ENCODE results near the gene NDFIP1. TPM values are rescaled to one million over a fixed set of nuclear protein-coding genes. Genes with fewer than 3 reads are reported as not detected.

Gene NDFIP1
- total RNA-seq, 4 donors from 2014 or later: 60.4 to 73.6 (median 64.6) TPM

DNA sequence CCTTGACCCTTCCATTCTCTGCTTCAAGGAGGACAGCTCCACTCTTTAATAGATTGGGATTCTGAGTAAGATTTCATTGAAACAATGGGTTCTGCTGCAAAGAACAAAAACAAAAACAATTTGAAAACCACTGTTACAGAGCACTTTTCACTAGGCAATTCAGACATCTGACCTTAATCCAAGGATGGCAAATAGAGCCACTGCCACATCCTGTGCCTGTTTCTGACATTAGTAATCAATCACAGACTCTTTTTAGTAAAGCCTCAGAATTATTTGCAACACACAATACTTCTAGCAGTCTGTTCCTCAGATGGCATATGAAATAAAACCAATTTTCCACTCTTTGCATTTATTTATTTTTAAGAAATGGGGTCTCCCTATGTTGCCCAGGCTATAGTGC lies 37.8 kb upstream of the NDFIP1 start:
- TF ChIP-seq, protein P1, sequence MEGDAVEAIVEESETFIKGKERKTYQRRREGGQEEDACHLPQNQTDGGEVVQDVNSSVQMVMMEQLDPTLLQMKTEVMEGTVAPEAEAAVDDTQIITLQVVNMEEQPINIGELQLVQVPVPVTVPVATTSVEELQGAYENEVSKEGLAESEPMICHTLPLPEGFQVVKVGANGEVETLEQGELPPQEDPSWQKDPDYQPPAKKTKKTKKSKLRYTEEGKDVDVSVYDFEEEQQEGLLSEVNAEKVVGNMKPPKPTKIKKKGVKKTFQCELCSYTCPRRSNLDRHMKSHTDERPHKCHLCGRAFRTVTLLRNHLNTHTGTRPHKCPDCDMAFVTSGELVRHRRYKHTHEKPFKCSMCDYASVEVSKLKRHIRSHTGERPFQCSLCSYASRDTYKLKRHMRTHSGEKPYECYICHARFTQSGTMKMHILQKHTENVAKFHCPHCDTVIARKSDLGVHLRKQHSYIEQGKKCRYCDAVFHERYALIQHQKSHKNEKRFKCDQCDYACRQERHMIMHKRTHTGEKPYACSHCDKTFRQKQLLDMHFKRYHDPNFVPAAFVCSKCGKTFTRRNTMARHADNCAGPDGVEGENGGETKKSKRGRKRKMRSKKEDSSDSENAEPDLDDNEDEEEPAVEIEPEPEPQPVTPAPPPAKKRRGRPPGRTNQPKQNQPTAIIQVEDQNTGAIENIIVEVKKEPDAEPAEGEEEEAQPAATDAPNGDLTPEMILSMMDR (IDR thresholded peaks at IDR 0.05): no peak

DNA sequence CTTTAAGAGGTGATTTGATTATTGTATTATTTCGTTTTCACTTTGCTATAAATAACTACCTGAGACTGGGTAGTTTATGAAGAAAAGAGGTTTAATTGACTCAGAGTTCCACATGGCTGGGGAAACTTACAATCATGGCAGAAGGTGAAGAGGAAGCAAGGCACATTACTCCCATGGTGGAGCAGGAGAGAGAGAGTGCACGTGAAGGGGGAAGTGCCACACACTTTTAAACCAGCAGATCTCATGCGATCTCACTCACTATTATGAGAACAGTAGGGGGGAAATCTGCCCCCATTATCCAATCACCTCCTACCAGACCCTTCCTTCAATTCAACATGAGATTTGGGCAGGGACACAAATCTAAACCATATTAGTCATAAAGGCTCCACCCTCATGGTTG lies 36.1 kb upstream of the NDFIP1 start:
- DNase-seq (ENCODE audit: low spot score) (no peak), ATAC-seq (ENCODE audit: low FRiP score) (no peak)
- TF ChIP-seq, protein P1 (IDR thresholded peaks at IDR 0.05): no peak

More for the DNA sequence above, 37.8 kb upstream of the NDFIP1 start:
- DNase-seq (ENCODE audit: low spot score) (no peak), ATAC-seq (ENCODE audit: low FRiP score) (no peak)

DNA sequence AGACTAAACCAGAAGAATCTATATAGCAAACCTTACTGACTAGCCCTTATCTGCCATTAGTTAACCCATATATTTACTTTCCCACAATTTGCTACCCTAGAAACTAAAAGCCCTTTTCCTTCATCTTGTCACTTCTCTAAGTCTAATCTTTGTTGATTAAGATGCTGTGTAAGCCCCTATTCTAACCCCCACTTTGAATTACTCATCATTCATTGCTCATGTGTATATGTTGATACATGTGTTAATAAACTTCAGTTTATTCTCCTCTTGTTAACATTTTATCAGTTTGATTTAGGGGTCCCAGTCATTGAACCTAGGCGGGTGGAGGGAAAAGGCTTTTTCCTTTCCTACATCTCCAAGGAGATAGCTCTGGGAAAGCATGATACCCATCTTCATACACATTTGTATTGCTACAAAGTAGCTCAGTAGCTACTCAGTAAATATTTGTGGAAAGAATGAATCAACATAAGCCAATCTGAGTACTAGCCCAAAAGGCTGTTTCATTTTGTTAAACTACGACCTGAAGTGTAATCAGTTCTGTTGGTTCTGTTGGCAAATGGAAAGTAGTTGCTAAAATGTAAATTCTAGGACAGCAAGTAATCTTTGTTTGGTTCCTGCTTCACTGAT lies 35.1 kb upstream of the NDFIP1 start:
- TF ChIP-seq, protein P1 (IDR thresholded peaks at IDR 0.05): no peak
- ATAC-seq (ENCODE audit: low FRiP score): no peak
- DNase-seq (ENCODE audit: low spot score): no peak

DNA sequence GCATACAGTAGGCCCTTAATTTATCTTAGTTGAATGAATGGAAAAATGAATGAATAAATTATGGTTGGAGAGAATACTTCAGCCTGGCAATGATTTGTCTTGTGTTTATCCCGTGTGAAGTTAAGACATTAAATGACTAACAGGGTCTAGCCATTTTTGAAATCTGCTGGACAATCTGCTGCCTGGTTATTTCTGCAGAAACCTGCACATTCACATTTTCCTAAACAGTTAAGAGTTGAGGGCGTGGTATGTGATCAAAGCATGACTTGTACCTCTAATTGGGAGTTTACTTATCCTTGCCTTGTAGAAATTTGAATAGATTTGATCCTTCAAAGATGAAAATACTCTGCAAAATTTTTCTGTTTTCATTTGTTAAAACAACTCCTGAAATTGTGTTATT lies 34.6 kb upstream of the NDFIP1 start:
- no peak for ATAC-seq (ENCODE audit: low FRiP score)
- DNase-seq (ENCODE audit: low spot score): no peak
- TF ChIP-seq, protein P1 (IDR thresholded peaks at IDR 0.05): no peak

DNA sequence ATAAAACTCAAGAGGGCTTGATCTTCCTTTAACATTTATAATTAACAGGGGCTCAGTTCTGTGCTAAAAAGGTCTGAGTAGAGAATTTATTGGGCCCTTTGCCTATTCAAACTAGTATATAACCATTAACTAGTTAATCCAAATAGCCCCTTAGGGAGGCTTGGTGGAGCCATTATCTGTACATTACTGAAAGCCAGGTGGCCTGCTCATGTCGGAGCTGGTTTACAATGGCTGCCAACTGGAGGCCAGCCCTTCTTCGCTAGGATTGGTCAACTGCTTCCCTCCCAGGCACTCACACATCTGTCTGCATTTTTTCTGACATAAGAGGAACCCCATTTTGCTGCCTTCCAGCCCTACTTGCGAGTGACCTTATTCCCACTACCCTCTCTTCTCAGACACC lies 30.4 kb upstream of the NDFIP1 start:
- ATAC-seq (ENCODE audit: low FRiP score): no peak
- TF ChIP-seq, protein P1 (IDR thresholded peaks at IDR 0.05): no peak
- no peak for DNase-seq (ENCODE audit: low spot score)

DNA sequence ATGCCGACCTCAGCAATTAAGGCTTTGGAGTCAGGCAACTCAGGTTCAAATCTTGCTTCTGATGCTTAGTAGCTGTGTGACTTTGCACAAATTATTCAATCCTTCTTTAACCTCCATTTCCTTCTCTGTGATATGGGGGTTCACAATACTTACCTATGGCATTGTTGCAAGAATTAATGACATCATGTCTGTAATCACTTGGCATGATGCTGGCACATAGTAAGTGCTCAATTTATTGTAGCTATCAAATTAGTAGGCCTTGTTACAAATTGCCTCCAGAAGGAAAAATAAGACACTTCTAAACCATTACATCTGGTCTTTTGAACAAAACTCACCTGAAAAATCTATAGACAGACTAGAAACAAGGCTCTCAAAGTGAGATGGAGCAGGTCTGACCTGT lies 29.9 kb upstream of the NDFIP1 start:
- DNase-seq (ENCODE audit: low spot score): no peak
- ATAC-seq (ENCODE audit: low FRiP score): no peak
- TF ChIP-seq, protein P1 (IDR thresholded peaks at IDR 0.05): no peak

DNA sequence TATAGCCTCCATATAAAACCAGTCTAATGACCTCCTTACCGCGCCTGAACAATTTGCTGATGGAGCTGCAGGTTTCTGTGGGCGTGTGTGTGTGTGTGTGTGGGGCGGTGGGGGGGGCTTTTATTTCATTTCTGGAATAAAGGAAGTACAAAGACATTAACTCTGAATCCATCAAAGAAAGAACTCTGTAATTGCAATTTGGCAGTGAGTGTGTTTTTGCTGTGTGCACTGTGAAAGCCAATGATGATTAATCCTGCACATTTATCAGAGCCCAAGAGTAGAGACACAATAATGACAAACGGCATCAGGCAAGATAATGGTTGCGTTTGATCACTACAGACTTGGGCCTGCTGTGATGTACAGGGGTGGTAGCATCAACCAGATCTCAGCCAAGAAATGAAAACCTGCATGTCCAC lies 29.3 kb upstream of the NDFIP1 start:
- DNase-seq (ENCODE audit: low spot score) (no peak), ATAC-seq (ENCODE audit: low FRiP score) (no peak)
- TF ChIP-seq, protein P1 (IDR thresholded peaks at IDR 0.05): no peak
